ENCODE measurements around the gene YOD1. TPM values are rescaled to one million over a fixed set of nuclear protein-coding genes. Genes with fewer than 3 reads are reported as not detected.

The YOD1 gene
- total RNA-seq, 5 donors from 2014 or later (not counting 1 experiment from before 2014, with no cell fraction given) = 7.8 to 13.5 (median 8.7) TPM

DNA sequence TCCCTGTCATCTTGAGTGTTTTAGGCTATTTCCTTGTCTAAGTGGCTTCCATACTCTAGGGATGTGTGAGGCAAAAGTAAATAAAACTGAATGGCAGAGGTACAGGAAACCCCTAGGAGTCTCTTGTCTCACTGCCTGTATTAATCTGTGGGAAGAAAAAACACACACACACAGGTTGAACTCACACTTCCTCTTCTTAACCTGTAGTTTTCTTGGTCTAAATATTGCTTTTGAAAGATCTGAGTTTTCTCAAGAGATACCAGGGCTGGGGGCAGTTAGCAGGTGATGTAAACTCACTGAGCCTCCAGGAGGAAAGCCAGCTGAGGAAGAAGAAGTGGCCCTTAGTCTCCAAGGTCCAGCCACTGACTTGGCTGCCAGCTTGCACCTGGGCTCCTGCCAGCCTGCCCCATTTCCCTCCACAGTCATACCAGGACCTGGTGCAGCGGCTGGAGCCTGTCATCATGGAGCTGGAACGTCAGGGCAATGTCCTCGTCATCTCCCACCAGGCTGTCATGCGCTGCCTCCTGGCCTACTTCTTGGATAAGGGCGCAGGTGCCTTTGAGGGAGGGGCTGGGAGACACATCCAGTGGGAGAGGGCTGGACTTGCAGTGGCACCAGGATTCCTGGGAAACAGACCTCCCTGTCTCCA is 19.0 kb upstream of the YOD1 start:
- ChIA-PET CTCF (no interaction called here), POLR2A (no interaction called here)
- Mint-ChIP-seq H3K36me3 (peaks cover 9% of the 10 kb centered on the region), H3K4me3 (peak overlapping the region in 1 of 3 donors; percentile 55), H3K27ac (peak overlapping the region in 1 of 2 donors; percentile 83), H3K4me1 (peaks cover 30 to 38% (median 37%) of the 10 kb centered on the region in 3 donors), H3K9me3 (no peaks in the 10 kb centered on the region), H3K27me3 (no peaks in the 10 kb centered on the region)
- Histone ChIP-seq H3K4me1 (ENCODE audit: control insufficient read depth in 1 of 2, extremely low read depth in 1 of 2, insufficient read depth in 2 of 2, low read length in 2 of 2) (peaks cover 24 to 28% of the 10 kb centered on the region in 2 experiments), H3K27ac (ENCODE audit: low read length) (no peak overlapping the region), H3K36me3 (ENCODE audit: control insufficient read depth in 2 of 2, extremely low read depth in 1 of 2, insufficient read depth in 1 of 2, low read length in 1 of 2) (no peaks in the 10 kb centered on the region), H3K4me3 (ENCODE audit: control insufficient read depth in 1 of 2, extremely low read depth in 1 of 2, low read length in 1 of 2) (no peak overlapping the region), H3K9me3 (no peaks in the 10 kb centered on the region), H3K27me3 (replicated peaks in 1 of 2; ENCODE audit: control insufficient read depth in 2 of 2, extremely low read depth in 1 of 2, insufficient read depth in 2 of 2, low read length in 1 of 2) (no peaks in the 10 kb centered on the region)
- ATAC-seq (replicated peaks in 1 of 4) (peak in 3 of 4 experiments; percentile 31 to 35 (median 32)), DNase-seq (no peak)
- 82% methylated on average over 5 of the region's 5 CpGs for WGBS (ENCODE audit: insufficient coverage)

DNA sequence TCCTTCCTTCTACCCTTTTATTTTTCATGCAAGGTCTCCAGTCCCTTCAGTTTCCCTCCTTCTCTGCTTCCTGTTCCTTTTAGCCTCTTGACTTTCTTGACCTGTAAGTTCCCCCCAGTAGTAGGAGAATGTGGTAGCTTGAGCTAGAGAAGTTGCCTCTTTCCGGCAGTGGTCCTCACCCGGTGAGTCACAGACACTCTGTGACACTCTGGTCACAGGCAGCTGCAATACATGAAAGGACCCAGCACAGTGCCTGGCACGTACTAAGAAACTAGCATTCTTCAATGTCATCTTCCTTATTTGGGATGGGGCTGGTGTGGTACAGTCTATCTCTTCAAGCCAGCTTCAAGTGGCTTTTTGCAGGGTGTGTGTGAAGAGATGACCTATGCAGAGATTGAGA is 18.1 kb upstream of the YOD1 start:
- ChIA-PET CTCF (no interaction called here), POLR2A (no interaction called here)
- Histone ChIP-seq H3K27ac (ENCODE audit: low read length) (no peak overlapping the region), H3K4me1 (ENCODE audit: control insufficient read depth in 1 of 2, extremely low read depth in 1 of 2, insufficient read depth in 2 of 2, low read length in 2 of 2) (peaks cover 24 to 28% of the 10 kb centered on the region in 2 experiments), H3K27me3 (replicated peaks in 1 of 2; ENCODE audit: control insufficient read depth in 2 of 2, extremely low read depth in 1 of 2, insufficient read depth in 2 of 2, low read length in 1 of 2) (no peaks in the 10 kb centered on the region), H3K9me3 (no peaks in the 10 kb centered on the region), H3K36me3 (ENCODE audit: control insufficient read depth in 2 of 2, extremely low read depth in 1 of 2, insufficient read depth in 1 of 2, low read length in 1 of 2) (no peaks in the 10 kb centered on the region), H3K4me3 (ENCODE audit: control insufficient read depth in 1 of 2, extremely low read depth in 1 of 2, low read length in 1 of 2) (no peak overlapping the region)
- no peaks in the 10 kb centered on the region for H3K9me3 Mint-ChIP-seq
- WGBS (ENCODE audit: insufficient coverage) = 60% methylated on average over 1 of the region's 3 CpGs
- H3K4me1 Mint-ChIP-seq = peaks cover 30 to 38% (median 37%) of the 10 kb centered on the region in 3 donors
- DNase-seq (no peak), ATAC-seq (replicated peaks in 1 of 4) (peak in 2 of 4 experiments; percentile 41 to 57)
- peaks cover 14% of the 10 kb centered on the region for H3K36me3 Mint-ChIP-seq
- peak overlapping the region in 1 of 3 donors; percentile 12 for H3K4me3 Mint-ChIP-seq
- no peaks in the 10 kb centered on the region for H3K27me3 Mint-ChIP-seq
- peak overlapping the region in 1 of 2 donors; percentile 29 for H3K27ac Mint-ChIP-seq

DNA sequence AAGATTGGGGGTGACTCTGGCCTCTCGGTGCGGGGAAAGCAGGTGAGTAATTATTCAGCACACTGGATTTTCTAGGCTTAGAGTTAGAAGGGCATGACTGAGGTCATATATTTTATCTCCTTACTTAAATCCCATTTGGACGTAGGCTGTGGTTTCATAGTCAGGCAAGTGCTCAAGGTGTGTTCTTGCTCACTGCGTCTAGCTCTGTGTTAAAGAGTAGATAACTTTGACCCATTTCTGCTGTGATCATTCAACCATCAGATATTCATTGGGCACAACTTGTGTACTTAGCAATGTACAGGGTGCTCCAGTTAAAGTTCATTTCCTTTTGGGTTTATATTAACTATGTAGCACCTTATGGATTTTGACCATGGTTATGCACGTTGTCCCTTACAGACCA is 16.7 kb upstream of the YOD1 start:
- Histone ChIP-seq H3K27ac (ENCODE audit: low read length) (no peak overlapping the region), H3K4me1 (ENCODE audit: control insufficient read depth in 1 of 2, extremely low read depth in 1 of 2, insufficient read depth in 2 of 2, low read length in 2 of 2) (peaks cover 24 to 28% of the 10 kb centered on the region in 2 experiments), H3K36me3 (ENCODE audit: control insufficient read depth in 2 of 2, extremely low read depth in 1 of 2, insufficient read depth in 1 of 2, low read length in 1 of 2) (peaks cover 0 to 4% of the 10 kb centered on the region in 2 donors), H3K27me3 (replicated peaks in 1 of 2; ENCODE audit: control insufficient read depth in 2 of 2, extremely low read depth in 1 of 2, insufficient read depth in 2 of 2, low read length in 1 of 2) (no peaks in the 10 kb centered on the region), H3K9me3 (no peaks in the 10 kb centered on the region), H3K4me3 (ENCODE audit: control insufficient read depth in 1 of 2, extremely low read depth in 1 of 2, low read length in 1 of 2) (no peak overlapping the region)
- no peaks in the 10 kb centered on the region for H3K9me3 Mint-ChIP-seq
- ATAC-seq (replicated peaks in 1 of 4) (no peak), DNase-seq (no peak)
- ChIA-PET POLR2A (no interaction called here), CTCF (no interaction called here)
- H3K4me1 Mint-ChIP-seq = peaks cover 30 to 35% (median 34%) of the 10 kb centered on the region in 3 donors
- 100% methylated on average over 1 of the region's 5 CpGs for WGBS (ENCODE audit: insufficient coverage)
- H3K27ac Mint-ChIP-seq = no peak overlapping the region
- no peaks in the 10 kb centered on the region for H3K27me3 Mint-ChIP-seq
- peaks cover 24% of the 10 kb centered on the region for H3K36me3 Mint-ChIP-seq
- no peak overlapping the region for H3K4me3 Mint-ChIP-seq

DNA sequence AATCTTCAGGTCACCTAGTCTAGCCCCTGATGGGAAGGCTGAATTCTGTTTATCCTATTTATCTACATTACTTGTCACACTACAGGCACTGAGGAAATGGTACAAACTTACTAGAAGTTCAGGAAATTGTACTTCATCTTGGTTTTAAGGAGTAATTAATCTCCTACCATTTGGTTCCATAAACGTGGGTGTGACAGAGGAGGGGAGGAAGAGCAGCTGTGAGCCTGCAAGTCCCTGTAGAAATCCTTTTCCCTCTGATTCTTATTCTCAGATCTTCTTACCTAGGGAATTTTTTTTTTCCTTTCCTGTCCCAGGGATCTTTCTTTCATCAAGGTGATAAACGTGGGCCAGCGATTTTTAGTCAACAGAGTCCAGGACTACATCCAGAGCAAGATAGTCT is 16.2 kb upstream of the YOD1 start:
- WGBS (ENCODE audit: insufficient coverage) = no CpG with 5 or more reads among the region's 3 CpGs
- POLR2A ChIA-PET = no interaction called here
- H3K9me3 Mint-ChIP-seq = no peaks in the 10 kb centered on the region
- peaks cover 0 to 4% of the 10 kb centered on the region in 2 donors for H3K36me3 ChIP-seq (ENCODE audit: control insufficient read depth in 2 of 2, extremely low read depth in 1 of 2, insufficient read depth in 1 of 2, low read length in 1 of 2)
- H3K4me3 Mint-ChIP-seq = no peak overlapping the region
- H3K36me3 Mint-ChIP-seq = peaks cover 28% of the 10 kb centered on the region
- H3K27me3 ChIP-seq (replicated peaks in 1 of 2; ENCODE audit: control insufficient read depth in 2 of 2, extremely low read depth in 1 of 2, insufficient read depth in 2 of 2, low read length in 1 of 2) = no peaks in the 10 kb centered on the region
- no peak overlapping the region for H3K4me3 ChIP-seq (ENCODE audit: control insufficient read depth in 1 of 2, extremely low read depth in 1 of 2, low read length in 1 of 2)
- DNase-seq (no peak), ATAC-seq (replicated peaks in 1 of 4) (no peak)
- CTCF ChIA-PET = no interaction called here
- no peaks in the 10 kb centered on the region for H3K9me3 ChIP-seq
- no peak overlapping the region for H3K27ac ChIP-seq (ENCODE audit: low read length)
- peaks cover 23 to 28% of the 10 kb centered on the region in 2 experiments for H3K4me1 ChIP-seq (ENCODE audit: control insufficient read depth in 1 of 2, extremely low read depth in 1 of 2, insufficient read depth in 2 of 2, low read length in 2 of 2)
- peaks cover 30 to 31% (median 31%) of the 10 kb centered on the region in 3 donors for H3K4me1 Mint-ChIP-seq
- no peak overlapping the region for H3K27ac Mint-ChIP-seq
- H3K27me3 Mint-ChIP-seq = no peaks in the 10 kb centered on the region

DNA sequence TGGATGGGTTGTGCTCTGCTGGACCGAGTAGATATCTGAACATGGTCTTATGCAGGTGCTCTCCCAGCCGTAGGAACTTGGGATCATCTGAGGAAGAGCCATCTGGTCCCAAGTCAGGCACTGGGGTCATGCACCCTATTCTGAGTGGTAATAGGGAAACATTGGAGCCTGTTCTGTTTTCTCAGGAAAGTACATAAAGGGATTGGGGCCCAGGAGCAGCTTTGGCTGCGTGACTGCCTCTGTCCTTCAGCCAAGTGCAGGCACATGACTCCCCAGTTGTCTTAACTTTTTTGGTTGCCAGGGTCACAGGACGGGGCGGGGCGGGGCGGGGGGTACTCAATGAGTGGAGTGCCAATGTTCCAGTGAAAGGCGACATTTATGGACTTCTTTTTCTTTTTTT is 13.6 kb upstream of the YOD1 start:
- Mint-ChIP-seq H3K4me3 (no peak overlapping the region), H3K27me3 (no peaks in the 10 kb centered on the region), H3K36me3 (peaks cover 37% of the 10 kb centered on the region), H3K9me3 (no peaks in the 10 kb centered on the region), H3K4me1 (peaks cover 7 to 8% (median 7%) of the 10 kb centered on the region in 3 donors), H3K27ac (no peak overlapping the region)
- peaks cover 4 to 5% of the 10 kb centered on the region in 2 experiments for H3K4me1 ChIP-seq (ENCODE audit: control insufficient read depth in 1 of 2, extremely low read depth in 1 of 2, insufficient read depth in 2 of 2, low read length in 2 of 2)
- WGBS (ENCODE audit: insufficient coverage) = 95% methylated on average over 8 of the region's 8 CpGs
- no peaks in the 10 kb centered on the region for H3K9me3 ChIP-seq
- POLR2A ChIA-PET = no interaction called here
- H3K27ac ChIP-seq (ENCODE audit: low read length) = no peak overlapping the region
- no peak overlapping the region for H3K4me3 ChIP-seq (ENCODE audit: control insufficient read depth in 1 of 2, extremely low read depth in 1 of 2, low read length in 1 of 2)
- no peaks in the 10 kb centered on the region for H3K27me3 ChIP-seq (replicated peaks in 1 of 2; ENCODE audit: control insufficient read depth in 2 of 2, extremely low read depth in 1 of 2, insufficient read depth in 2 of 2, low read length in 1 of 2)
- CTCF ChIA-PET = no interaction called here
- DNase-seq (no peak), ATAC-seq (replicated peaks in 1 of 4) (no peak)
- H3K36me3 ChIP-seq (ENCODE audit: control insufficient read depth in 2 of 2, extremely low read depth in 1 of 2, insufficient read depth in 1 of 2, low read length in 1 of 2) = peaks cover 2 to 4% of the 10 kb centered on the region in 2 donors

DNA sequence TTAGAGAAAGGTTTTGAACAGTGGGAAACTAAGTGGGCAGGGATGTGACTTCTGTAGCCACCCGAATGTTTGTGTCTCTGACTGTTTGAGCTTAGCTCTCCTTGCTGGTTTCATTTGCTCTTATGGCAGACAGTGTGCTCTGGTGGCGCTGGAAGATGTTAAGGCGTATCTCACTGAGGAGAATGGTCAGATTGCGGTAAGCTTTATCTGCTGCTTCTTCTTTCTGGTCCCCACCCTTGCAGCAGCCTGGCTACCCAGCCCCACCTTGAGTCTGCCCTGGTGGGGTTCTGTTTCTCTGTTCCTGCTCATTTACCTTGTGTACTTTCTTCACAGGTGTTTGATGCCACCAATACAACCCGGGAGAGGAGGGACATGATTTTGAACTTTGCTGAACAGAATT is 12.0 kb upstream of the YOD1 start:
- Mint-ChIP-seq H3K4me1 (no peaks in the 10 kb centered on the region), H3K36me3 (peaks cover 31% of the 10 kb centered on the region), H3K4me3 (no peak overlapping the region), H3K27ac (no peak overlapping the region), H3K9me3 (no peaks in the 10 kb centered on the region), H3K27me3 (no peaks in the 10 kb centered on the region)
- 89% methylated on average over 4 of the region's 5 CpGs for WGBS (ENCODE audit: insufficient coverage)
- Histone ChIP-seq H3K27ac (ENCODE audit: low read length) (no peak overlapping the region), H3K27me3 (replicated peaks in 1 of 2; ENCODE audit: control insufficient read depth in 2 of 2, extremely low read depth in 1 of 2, insufficient read depth in 2 of 2, low read length in 1 of 2) (no peaks in the 10 kb centered on the region), H3K36me3 (ENCODE audit: control insufficient read depth in 2 of 2, extremely low read depth in 1 of 2, insufficient read depth in 1 of 2, low read length in 1 of 2) (peaks cover 2 to 4% of the 10 kb centered on the region in 2 donors), H3K4me1 (ENCODE audit: control insufficient read depth in 1 of 2, extremely low read depth in 1 of 2, insufficient read depth in 2 of 2, low read length in 2 of 2) (no peaks in the 10 kb centered on the region), H3K4me3 (ENCODE audit: control insufficient read depth in 1 of 2, extremely low read depth in 1 of 2, low read length in 1 of 2) (no peak overlapping the region), H3K9me3 (no peaks in the 10 kb centered on the region)
- CTCF ChIA-PET = no interaction called here
- DNase-seq (no peak), ATAC-seq (replicated peaks in 1 of 4) (no peak)
- POLR2A ChIA-PET = no interaction called here

Data from T-cell (primary cell).